ENCODE data around the gene RBM38. TPM values are rescaled to one million over a fixed set of nuclear protein-coding genes. Genes with fewer than 3 reads are reported as not detected.

Gene RBM38
- total and polyA plus RNA-seq, 10 of the 15 experiments (the other 5 are each of a cell fraction or from before 2014, with no cell fraction given) = 0.32 to 118 (median 25.2) TPM

DNA sequence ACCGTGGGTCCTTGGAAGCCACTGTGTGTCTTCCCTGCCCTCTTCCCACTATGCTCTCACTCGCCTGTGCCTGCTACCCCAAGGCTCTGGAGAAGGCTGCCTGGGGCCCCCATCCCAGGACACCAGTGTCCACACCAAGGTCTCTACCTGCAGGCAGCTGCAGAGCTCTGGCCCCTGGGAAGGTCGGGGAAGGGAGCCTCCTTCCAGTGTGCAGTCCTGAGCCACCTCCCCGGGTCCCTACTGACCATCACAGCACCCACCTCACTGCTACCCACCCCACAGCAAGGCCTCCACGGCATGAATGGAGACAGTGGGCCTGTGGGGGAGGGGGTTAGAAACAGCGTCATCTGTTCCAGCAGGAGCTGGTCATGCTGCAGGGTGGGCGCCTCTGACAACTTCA lies 35.6 kb downstream of the RBM38 start (continued):
- TF ChIP-seq CTCF (IDR thresholded peaks at IDR 0.05 in 2 of 3, conservative IDR thresholded peaks at IDR 0.05 in 1 of 3; ENCODE audit: control insufficient read depth in 2 of 3, extremely low read depth in 1 of 3, insufficient read depth in 1 of 3, low read depth in 3 of 3, low read length in 3 of 3) = no peak
- TF ChIP-seq, protein P1, sequence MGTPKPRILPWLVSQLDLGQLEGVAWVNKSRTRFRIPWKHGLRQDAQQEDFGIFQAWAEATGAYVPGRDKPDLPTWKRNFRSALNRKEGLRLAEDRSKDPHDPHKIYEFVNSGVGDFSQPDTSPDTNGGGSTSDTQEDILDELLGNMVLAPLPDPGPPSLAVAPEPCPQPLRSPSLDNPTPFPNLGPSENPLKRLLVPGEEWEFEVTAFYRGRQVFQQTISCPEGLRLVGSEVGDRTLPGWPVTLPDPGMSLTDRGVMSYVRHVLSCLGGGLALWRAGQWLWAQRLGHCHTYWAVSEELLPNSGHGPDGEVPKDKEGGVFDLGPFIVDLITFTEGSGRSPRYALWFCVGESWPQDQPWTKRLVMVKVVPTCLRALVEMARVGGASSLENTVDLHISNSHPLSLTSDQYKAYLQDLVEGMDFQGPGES (IDR thresholded peaks at IDR 0.05) = no peak
- TF ChIP-seq STAT3 (IDR thresholded peaks at IDR 0.05; ENCODE audit: low read depth, low read length) = no peak
- no peak for TF ChIP-seq ZBTB4 (CRISPR knock-in tag; IDR thresholded peaks at IDR 0.05)
- TF ChIP-seq, protein P2, sequence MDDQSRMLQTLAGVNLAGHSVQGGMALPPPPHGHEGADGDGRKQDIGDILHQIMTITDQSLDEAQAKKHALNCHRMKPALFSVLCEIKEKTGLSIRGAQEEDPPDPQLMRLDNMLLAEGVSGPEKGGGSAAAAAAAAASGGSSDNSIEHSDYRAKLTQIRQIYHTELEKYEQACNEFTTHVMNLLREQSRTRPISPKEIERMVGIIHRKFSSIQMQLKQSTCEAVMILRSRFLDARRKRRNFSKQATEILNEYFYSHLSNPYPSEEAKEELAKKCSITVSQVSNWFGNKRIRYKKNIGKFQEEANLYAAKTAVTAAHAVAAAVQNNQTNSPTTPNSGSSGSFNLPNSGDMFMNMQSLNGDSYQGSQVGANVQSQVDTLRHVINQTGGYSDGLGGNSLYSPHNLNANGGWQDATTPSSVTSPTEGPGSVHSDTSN (IDR thresholded peaks at IDR 0.05; ENCODE audit: insufficient replicate concordance, low read depth, low read length) = no peak

All from GM12878 (cell line).